SK-N-SH (cell line): ENCODE results near the gene SHMT2. TPM values are rescaled to one million over a fixed set of nuclear protein-coding genes. Genes with fewer than 3 reads are reported as not detected.

ENCODE experiments used
- CTCF ChIA-PET: fragments of 300-600, 350-600 bp; formaldehyde crosslinking; extraction: SDS; loops from one replicate; lab custom pipeline; 2021; lab: Yijun Ruan, JAX
- POLR2A ChIA-PET: fragments of 350-600 bp; sonication (Branson Sonifier 250); formaldehyde crosslinking; extraction: SDS; loops from one replicate; lab custom pipeline; 2020; ENCODE audit warnings: antibody characterized with exemption, inconsistent platforms; lab: Yijun Ruan, JAX
- DNase-seq: peaks from one replicate; pipeline ENCODE4 v3.0.0; 2012
- H2AFZ ChIP-seq: fragments of 200-600 bp; sonication (generic); 2 replicates; pipeline ENCODE4 v1.8.1; 2016; ENCODE audit warnings: antibody characterized with exemption, mild to moderate bottlenecking, low read depth
- H3F3A ChIP-seq: fragments of 200-600 bp; sonication (generic); replicated peaks from 2 replicates; pipeline ENCODE3; 2016; ENCODE audit warnings: antibody characterized with exemption, mild to moderate bottlenecking; ENCODE audit not compliant: insufficient read depth
- H3K27ac ChIP-seq, 2 experiments: fragments of 200-500 bp in 1 of 2; fragments of 200-600 bp in 1 of 2; sonication (Bioruptor generic) in 1 of 2; sonication (generic), shearing (Covaris generic) in 1 of 2; 2 replicates each; pipeline versions ENCODE4 v1.5.1 to v1.6.1; 2014 to 2016; ENCODE audit warnings: low read depth in 2 of 2, inconsistent platforms in 1 of 2, low read length in 1 of 2, mild to moderate bottlenecking in 1 of 2, mixed read lengths in 1 of 2
- H3K27me3 ChIP-seq: fragments of 200-600 bp; sonication (generic), shearing (Covaris generic); 2 replicates; pipeline ENCODE4 v1.6.1; 2016; ENCODE audit warnings: mixed run types; ENCODE audit not compliant: insufficient read depth
- H3K36me3 ChIP-seq, 2 experiments: fragments of 200-500 bp in 1 of 2; fragments of 200-600 bp in 1 of 2; sonication (Bioruptor generic) in 1 of 2; sonication (generic) in 1 of 2; replicated peaks in 1 of 2; 2 replicates each; pipeline versions ENCODE3 to v1.5.1; 2014 to 2016; ENCODE audit warnings: low read length in 1 of 2, mild to moderate bottlenecking in 1 of 2; ENCODE audit not compliant: insufficient read depth in 2 of 2, control insufficient read depth in 1 of 2
- H3K4me1 ChIP-seq, 2 experiments: fragments of 200-500 bp in 1 of 2; fragments of 200-600 bp in 1 of 2; sonication (Bioruptor generic) in 1 of 2; sonication (generic), shearing (Covaris generic) in 1 of 2; 2 replicates each; pipeline versions ENCODE4 v1.5.1 to v1.6.1; 2014 to 2016; ENCODE audit warnings: low read depth in 1 of 2, low read length in 1 of 2, mixed run types in 1 of 2; ENCODE audit not compliant: insufficient read depth in 2 of 2, control insufficient read depth in 1 of 2
- H3K4me2 ChIP-seq: fragments of 200-600 bp; sonication (generic), shearing (Covaris generic); 2 replicates; pipeline ENCODE4 v1.6.1; 2017; ENCODE audit warnings: mixed run types
- H3K4me3 ChIP-seq, 2 experiments: fragments of 200-500 bp in 1 of 2; fragments of 200-600 bp in 1 of 2; sonication (Bioruptor generic) in 1 of 2; sonication (generic), shearing (Covaris generic) in 1 of 2; 2 replicates each; pipeline versions ENCODE4 v1.5.1 to v1.8.1; 2014 to 2016; ENCODE audit warnings: low read depth in 2 of 2, inconsistent platforms in 1 of 2, low read length in 1 of 2, mild to moderate bottlenecking in 1 of 2, mixed read lengths in 1 of 2, moderate library complexity in 1 of 2
- H3K79me2 ChIP-seq: fragments of 200-600 bp; sonication (generic); 2 replicates; pipeline ENCODE4 v1.8.1; 2017; ENCODE audit warnings: mild to moderate bottlenecking; ENCODE audit not compliant: insufficient read depth
- H3K9ac ChIP-seq: fragments of 200-600 bp; sonication (generic); 2 replicates; pipeline ENCODE4 v1.6.1; 2017; ENCODE audit warnings: mixed run types
- H3K9me2 ChIP-seq: fragments of 200-600 bp; sonication (generic); 2 replicates; pipeline ENCODE4 v1.6.1; 2017; ENCODE audit warnings: mixed run types
- H3K9me3 ChIP-seq: fragments of 200-600 bp; sonication (generic); 2 replicates; pipeline ENCODE4 v1.6.1; 2017; ENCODE audit warnings: mixed run types, mild to moderate bottlenecking, moderate library complexity
- H4K20me1 ChIP-seq: fragments of 200-600 bp; sonication (generic); 2 replicates; pipeline ENCODE4 v1.6.1; 2017; ENCODE audit warnings: mild to moderate bottlenecking, mixed run types; ENCODE audit not compliant: insufficient read depth
- EP300 ChIP-seq, 2 experiments: IDR thresholded peaks; 2 replicates each; pipeline versions ENCODE4 v1.4.0 to v1.6.1; 2012; ENCODE audit warnings: borderline replicate concordance in 1 of 2, low read depth in 1 of 2, low read length in 1 of 2
- FOXJ3 ChIP-seq: sonication (generic); formaldehyde crosslinking; IDR thresholded peaks from 2 replicates; pipeline ENCODE4 v1.5.1; 2020; ENCODE audit warnings: mild to moderate bottlenecking, missing genetic modification reagents
- FOXM1 ChIP-seq: IDR thresholded peaks from 2 replicates; pipeline ENCODE4 v1.4.0; 2012; ENCODE audit warnings: low read depth, mild to moderate bottlenecking
- GABPA ChIP-seq: IDR thresholded peaks from 2 replicates; pipeline ENCODE4 v1.4.0; 2012; ENCODE audit warnings: low read depth, mild to moderate bottlenecking
- GATA2 ChIP-seq: sonication (generic); formaldehyde crosslinking; IDR thresholded peaks from 2 replicates; pipeline ENCODE4 v1.5.0; 2020; ENCODE audit warnings: mild to moderate bottlenecking, missing genetic modification reagents
- JUND ChIP-seq: IDR thresholded peaks from 2 replicates; pipeline ENCODE4 v1.4.0; 2012
- MEF2A ChIP-seq: IDR thresholded peaks from 2 replicates; pipeline ENCODE4 v1.4.0; 2012; ENCODE audit warnings: low read depth, borderline replicate concordance
- MXI1 ChIP-seq: IDR thresholded peaks from 2 replicates; pipeline ENCODE4 v1.6.1; 2012; ENCODE audit warnings: mild to moderate bottlenecking, low read depth, low read length, improper control_type of control experiment
- RFX5 ChIP-seq: IDR thresholded peaks from 2 replicates; pipeline ENCODE4 v1.6.1; 2012; ENCODE audit warnings: mild to moderate bottlenecking, improper control_type of control experiment, low read length
- RXRA ChIP-seq: IDR thresholded peaks from 2 replicates; pipeline ENCODE4 v1.4.0; 2012; ENCODE audit warnings: low read depth, mild to moderate bottlenecking, borderline replicate concordance
- SMC3 ChIP-seq: IDR thresholded peaks from 2 replicates; pipeline ENCODE4 v1.6.1; 2012; ENCODE audit warnings: low read depth, low read length, improper control_type of control experiment
- TAF1 ChIP-seq: IDR thresholded peaks from 2 replicates; pipeline ENCODE4 v1.6.1; 2012; ENCODE audit warnings: low read depth, mild to moderate bottlenecking, low read length, moderate library complexity, borderline replicate concordance
- TCF12 ChIP-seq: IDR thresholded peaks from 2 replicates; pipeline ENCODE4 v1.4.0; 2012
- TEAD4 ChIP-seq: IDR thresholded peaks from 2 replicates; pipeline ENCODE4 v1.4.0; 2012; ENCODE audit warnings: mild to moderate bottlenecking, borderline replicate concordance; ENCODE audit not compliant: insufficient read depth
- WGBS: methylation state at CpG from one replicate; pipeline ENCODE4 v1.1.6; 2017; ENCODE audit warnings: low lambda C conversion rate; 5-methylcytosine and 5-hydroxymethylcytosine counted together
- polyA plus RNA-seq, 3 experiments: library from polyadenylated mRNA; depleted of rRNA; stranded (reverse); fragments of >200 nt; gene quantifications; 2 replicates each; pipeline ENCODE4 v1.2.3, GENCODE V29; 2012
- TF ChIP-seq, protein P1 (sequence below): fragments of 150-350 bp; IDR thresholded peaks from 2 replicates; pipeline ENCODE4 v1.6.1; 2017; ENCODE audit warnings: antibody characterized with exemption, low read length, low read depth, borderline replicate concordance
- TF ChIP-seq, protein P2 (sequence below): IDR thresholded peaks from 2 replicates; pipeline ENCODE4; 2012
- TF ChIP-seq, protein P3 (sequence below): IDR thresholded peaks from 2 replicates; pipeline ENCODE4 v1.4.0; 2012; ENCODE audit warnings: low read depth
- TF ChIP-seq, protein P4 (sequence below): IDR thresholded peaks from 2 replicates; pipeline ENCODE4 v1.6.1; 2012; ENCODE audit warnings: mild to moderate bottlenecking, low read depth, low read length, moderate library complexity
- TF ChIP-seq, protein P5 (sequence below): fragments of 200-600 bp; sonication (generic); IDR thresholded peaks from 2 replicates; pipeline ENCODE4 v1.6.1; 2017; ENCODE audit warnings: antibody characterized with exemption, mild to moderate bottlenecking, moderate library complexity
- TF ChIP-seq, protein P6 (sequence below): IDR thresholded peaks from 2 replicates; pipeline ENCODE4 v1.4.0; 2012; ENCODE audit warnings: low read depth, borderline replicate concordance

Gene SHMT2
- polyA plus RNA-seq, 1 of the 3 experiments (the other 2 are of a cell fraction), result 204 TPM

DNA sequence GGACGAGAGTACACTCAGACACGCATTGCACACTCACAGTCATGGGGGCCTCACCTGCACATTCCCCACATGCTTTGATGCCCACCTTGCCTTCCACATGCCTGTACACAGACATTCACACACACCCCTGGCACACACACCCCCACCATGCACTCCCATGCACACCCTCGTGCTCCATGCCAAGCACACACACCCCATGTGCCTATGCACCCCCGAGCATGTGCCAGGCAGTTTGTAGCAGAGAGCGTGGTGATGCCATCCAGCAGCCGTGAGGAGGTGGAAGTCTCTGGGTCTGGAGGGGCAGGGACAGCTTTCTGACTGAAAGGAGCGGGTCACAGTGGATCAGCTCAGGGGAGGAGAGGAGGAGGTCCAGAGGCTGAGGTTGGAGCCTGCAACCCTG is 23.6 kb upstream of the SHMT2 start (continued):
- TF ChIP-seq RFX5 (no peak), SMC3 (no peak), MEF2A (no peak), GATA2 (CRISPR knock-in tag) (no peak), MXI1 (no peak), TEAD4 (no peak)
- TF ChIP-seq, protein P1, sequence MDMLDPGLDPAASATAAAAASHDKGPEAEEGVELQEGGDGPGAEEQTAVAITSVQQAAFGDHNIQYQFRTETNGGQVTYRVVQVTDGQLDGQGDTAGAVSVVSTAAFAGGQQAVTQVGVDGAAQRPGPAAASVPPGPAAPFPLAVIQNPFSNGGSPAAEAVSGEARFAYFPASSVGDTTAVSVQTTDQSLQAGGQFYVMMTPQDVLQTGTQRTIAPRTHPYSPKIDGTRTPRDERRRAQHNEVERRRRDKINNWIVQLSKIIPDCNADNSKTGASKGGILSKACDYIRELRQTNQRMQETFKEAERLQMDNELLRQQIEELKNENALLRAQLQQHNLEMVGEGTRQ, result no peak

DNA sequence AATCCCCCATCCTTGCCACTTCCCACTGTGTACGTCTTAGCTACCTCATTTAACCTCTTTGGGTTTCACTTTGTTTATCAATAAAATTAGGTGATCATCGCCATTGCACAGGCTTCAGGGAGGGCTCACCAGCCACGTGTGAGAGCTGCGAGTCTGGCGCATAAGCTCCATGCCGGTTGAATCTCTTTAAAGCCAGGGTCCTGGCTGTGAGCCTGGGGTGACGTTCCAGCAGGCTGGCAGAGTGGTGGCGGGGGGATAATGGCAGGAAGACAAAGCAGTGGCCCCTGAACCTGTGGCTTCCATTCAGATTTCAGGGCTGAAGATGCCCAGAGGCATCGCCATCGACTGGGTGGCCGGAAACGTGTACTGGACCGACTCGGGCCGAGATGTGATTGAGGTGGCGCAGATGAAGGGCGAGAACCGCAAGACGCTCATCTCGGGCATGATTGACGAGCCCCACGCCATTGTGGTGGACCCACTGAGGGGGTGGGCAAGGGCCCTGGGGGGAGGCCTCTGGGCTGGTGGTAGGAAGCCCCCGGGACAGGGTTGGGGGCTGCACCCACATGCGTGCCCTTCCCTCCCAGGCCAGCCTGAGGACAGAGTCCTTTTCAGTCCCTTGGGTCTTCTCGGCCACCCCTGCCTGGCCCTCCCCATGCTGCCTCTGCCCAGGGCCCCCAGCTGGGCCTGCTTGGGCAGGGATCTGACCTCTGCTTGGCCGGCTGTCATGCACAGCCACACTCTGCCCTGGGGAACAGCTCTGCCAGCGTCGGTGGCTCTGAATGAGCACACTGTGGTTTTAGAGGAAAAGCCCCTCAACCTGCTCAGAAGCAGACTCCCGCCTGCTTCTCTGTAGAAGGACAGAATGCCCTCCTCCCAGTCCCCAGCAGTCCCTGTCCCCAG is 21.5 kb upstream of the SHMT2 start:
- Histone ChIP-seq H3K36me3 (peaks cover 5 to 54% of the 10 kb centered on the region in 2 experiments), H3K9ac (no peak overlapping the region), H3K27ac (no peak overlapping the region), H3K9me3 (no peaks in the 10 kb centered on the region), H4K20me1 (no peaks in the 10 kb centered on the region), H3K4me1 (no peaks in the 10 kb centered on the region), H3K9me2 (no peaks in the 10 kb centered on the region), H2AFZ (no peak overlapping the region), H3K4me3 (no peak overlapping the region), H3K79me2 (no peaks in the 10 kb centered on the region), H3K27me3 (no peaks in the 10 kb centered on the region), H3K4me2 (no peak overlapping the region), H3F3A (peaks cover 3% of the 10 kb centered on the region)
- DNase-seq, result no peak
- ChIA-PET POLR2A (no interaction called here), CTCF (interaction anchor here (0.8 to 15.9 kb wide), 6 partner anchors 10 to 98 kb away, joined by 3 to 937 read pairs (median 4); partner anchors contain the start of genes SHMT2 and STAC3)
- 88% methylated on average over 24 of the region's 29 CpGs for WGBS
- TF ChIP-seq TCF12 (no peak), GATA2 (CRISPR knock-in tag) (no peak), GABPA (no peak), MEF2A (no peak), RFX5 (no peak), FOXJ3 (CRISPR knock-in tag) (no peak), JUND (no peak), FOXM1 (no peak), TAF1 (no peak), RXRA (no peak), EP300 (IDR thresholded peaks at IDR 0.05; ENCODE audit: borderline replicate concordance in 1 of 2, low read depth in 1 of 2, low read length in 1 of 2) (no peak)
- TF ChIP-seq, protein P2, sequence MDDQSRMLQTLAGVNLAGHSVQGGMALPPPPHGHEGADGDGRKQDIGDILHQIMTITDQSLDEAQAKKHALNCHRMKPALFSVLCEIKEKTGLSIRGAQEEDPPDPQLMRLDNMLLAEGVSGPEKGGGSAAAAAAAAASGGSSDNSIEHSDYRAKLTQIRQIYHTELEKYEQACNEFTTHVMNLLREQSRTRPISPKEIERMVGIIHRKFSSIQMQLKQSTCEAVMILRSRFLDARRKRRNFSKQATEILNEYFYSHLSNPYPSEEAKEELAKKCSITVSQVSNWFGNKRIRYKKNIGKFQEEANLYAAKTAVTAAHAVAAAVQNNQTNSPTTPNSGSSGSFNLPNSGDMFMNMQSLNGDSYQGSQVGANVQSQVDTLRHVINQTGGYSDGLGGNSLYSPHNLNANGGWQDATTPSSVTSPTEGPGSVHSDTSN, result no peak
- TF ChIP-seq, protein P3, sequence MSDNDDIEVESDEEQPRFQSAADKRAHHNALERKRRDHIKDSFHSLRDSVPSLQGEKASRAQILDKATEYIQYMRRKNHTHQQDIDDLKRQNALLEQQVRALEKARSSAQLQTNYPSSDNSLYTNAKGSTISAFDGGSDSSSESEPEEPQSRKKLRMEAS, result no peak
- TF ChIP-seq, protein P4, sequence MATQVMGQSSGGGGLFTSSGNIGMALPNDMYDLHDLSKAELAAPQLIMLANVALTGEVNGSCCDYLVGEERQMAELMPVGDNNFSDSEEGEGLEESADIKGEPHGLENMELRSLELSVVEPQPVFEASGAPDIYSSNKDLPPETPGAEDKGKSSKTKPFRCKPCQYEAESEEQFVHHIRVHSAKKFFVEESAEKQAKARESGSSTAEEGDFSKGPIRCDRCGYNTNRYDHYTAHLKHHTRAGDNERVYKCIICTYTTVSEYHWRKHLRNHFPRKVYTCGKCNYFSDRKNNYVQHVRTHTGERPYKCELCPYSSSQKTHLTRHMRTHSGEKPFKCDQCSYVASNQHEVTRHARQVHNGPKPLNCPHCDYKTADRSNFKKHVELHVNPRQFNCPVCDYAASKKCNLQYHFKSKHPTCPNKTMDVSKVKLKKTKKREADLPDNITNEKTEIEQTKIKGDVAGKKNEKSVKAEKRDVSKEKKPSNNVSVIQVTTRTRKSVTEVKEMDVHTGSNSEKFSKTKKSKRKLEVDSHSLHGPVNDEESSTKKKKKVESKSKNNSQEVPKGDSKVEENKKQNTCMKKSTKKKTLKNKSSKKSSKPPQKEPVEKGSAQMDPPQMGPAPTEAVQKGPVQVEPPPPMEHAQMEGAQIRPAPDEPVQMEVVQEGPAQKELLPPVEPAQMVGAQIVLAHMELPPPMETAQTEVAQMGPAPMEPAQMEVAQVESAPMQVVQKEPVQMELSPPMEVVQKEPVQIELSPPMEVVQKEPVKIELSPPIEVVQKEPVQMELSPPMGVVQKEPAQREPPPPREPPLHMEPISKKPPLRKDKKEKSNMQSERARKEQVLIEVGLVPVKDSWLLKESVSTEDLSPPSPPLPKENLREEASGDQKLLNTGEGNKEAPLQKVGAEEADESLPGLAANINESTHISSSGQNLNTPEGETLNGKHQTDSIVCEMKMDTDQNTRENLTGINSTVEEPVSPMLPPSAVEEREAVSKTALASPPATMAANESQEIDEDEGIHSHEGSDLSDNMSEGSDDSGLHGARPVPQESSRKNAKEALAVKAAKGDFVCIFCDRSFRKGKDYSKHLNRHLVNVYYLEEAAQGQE, result no peak
- TF ChIP-seq, protein P5, sequence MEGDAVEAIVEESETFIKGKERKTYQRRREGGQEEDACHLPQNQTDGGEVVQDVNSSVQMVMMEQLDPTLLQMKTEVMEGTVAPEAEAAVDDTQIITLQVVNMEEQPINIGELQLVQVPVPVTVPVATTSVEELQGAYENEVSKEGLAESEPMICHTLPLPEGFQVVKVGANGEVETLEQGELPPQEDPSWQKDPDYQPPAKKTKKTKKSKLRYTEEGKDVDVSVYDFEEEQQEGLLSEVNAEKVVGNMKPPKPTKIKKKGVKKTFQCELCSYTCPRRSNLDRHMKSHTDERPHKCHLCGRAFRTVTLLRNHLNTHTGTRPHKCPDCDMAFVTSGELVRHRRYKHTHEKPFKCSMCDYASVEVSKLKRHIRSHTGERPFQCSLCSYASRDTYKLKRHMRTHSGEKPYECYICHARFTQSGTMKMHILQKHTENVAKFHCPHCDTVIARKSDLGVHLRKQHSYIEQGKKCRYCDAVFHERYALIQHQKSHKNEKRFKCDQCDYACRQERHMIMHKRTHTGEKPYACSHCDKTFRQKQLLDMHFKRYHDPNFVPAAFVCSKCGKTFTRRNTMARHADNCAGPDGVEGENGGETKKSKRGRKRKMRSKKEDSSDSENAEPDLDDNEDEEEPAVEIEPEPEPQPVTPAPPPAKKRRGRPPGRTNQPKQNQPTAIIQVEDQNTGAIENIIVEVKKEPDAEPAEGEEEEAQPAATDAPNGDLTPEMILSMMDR, result no peak
- TF ChIP-seq, protein P6, sequence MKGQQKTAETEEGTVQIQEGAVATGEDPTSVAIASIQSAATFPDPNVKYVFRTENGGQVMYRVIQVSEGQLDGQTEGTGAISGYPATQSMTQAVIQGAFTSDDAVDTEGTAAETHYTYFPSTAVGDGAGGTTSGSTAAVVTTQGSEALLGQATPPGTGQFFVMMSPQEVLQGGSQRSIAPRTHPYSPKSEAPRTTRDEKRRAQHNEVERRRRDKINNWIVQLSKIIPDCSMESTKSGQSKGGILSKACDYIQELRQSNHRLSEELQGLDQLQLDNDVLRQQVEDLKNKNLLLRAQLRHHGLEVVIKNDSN, result no peak
- TF ChIP-seq, protein P1, result no peak
